DMS79 treated with DMSO at 0.1 percent for 48 hours (cell line): ENCODE measurements around the gene MED7.

Experiments used
- DNase-seq: peaks from one replicate; lab custom pipeline; 2025; lab: John Stamatoyannopoulos, UW

Gene MED7

GRCh38 chr5:157106630-157107461, 35.8 kb downstream of the MED7 start:
- no peak for DNase-seq

DNA sequence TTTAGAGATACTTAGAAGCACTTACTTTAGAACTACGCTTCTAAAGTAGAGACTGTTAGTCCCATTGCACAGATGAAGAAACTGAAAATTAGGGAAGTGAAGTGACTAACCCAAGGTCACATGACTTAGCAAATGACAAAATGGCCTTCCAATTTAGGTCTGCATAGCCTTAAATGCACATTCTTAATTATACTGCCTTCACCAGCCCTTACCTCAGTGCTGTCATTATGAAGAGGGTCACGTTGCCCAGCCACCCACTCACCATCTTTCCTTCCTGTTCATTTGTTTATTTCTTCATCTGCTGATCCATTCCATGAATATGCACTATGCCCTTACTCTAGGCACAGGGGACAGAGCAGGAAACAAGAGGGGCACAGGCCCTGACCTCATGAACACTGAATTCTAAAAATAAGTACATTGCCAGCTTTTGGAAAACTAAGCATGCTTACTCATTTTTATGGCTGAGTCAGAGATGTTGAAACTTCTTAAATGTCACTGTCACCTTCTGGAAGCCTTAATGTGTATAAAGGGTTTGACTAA, 42.5 kb downstream of the MED7 start:
- DNase-seq, result no peak

DNA sequence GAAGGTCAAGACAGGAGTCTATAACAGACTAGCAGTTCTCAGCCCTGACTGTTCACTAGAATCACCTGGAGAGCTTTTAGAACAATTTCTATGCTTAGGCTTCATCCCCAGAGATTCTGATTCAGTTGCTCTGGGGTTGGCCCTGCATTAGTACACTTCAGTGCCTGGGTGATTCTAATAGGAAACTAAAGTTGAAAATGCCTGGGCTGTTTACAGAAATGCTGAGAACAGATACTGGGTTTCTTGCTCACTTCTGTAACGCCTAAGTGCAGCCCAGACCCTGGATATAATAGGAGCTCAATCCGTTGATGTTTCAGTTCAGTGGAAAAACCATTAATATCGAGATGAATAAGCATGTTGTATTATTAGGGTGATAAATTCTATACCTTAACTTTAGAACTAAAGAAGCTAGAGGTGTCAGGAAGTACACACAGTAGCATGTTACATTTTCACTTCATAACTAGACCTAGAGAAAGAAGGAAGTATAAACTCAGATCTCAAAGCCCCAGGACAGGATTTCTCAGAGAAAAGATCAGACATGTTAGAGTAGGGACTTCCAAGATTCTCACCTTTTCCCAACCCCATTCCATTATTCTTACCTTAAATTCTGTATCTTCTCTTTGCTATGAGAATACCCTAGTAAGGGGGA, 54.2 kb downstream of the MED7 start:
- DNase-seq, result no peak
